LoVo (cell line): Measurements from ENCODE around the gene CNPY1.

Source experiments
- DNase-seq: peaks from one replicate; pipeline ENCODE4 v3.0.0-alpha.2; 2016; ENCODE audit warnings: low spot score

The CNPY1 gene

DNA sequence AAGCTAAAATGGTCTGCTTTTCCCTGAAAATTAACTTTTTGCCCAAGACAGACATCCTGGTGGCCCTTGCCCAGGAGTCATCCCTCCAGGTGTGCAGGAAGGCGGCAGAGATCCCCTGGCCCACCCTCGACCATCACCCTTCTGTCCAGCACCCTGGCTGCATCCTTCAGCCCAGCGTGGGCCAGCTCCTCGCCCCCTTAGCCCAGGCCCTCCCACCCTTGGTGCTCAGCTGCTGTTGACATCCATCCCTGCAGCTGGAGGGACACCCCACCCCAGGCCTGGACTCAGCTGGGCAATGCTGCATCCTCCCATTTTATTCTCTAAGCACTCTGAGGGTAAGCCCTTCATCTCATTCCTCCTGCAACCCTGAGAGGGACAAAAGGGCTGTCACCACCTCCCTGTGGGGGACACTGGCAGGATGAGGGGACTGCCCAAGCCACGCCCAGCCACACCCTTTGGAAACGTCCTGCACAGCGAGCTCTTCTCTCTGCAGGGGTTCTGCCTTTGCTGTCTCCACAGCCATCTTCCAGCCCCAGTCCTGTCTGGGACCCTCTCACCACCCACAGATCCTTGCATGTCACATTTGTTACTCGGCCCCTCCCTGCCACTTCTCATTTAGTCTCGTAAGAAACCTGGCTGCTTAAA, 57.8 kb downstream of the CNPY1 start:
- DNase-seq: no peak

- DNase-seq: no peak
Measured at GRCh38 chr7:155487509-155488482, 58.6 kb downstream of the CNPY1 start.

- DNase-seq: no peak
Measured at GRCh38 chr7:155486783-155487508, 59.4 kb downstream of the CNPY1 start.

GRCh38 chr7:155484483-155485399, 61.6 kb downstream of the CNPY1 start:
- no peak for DNase-seq

DNA sequence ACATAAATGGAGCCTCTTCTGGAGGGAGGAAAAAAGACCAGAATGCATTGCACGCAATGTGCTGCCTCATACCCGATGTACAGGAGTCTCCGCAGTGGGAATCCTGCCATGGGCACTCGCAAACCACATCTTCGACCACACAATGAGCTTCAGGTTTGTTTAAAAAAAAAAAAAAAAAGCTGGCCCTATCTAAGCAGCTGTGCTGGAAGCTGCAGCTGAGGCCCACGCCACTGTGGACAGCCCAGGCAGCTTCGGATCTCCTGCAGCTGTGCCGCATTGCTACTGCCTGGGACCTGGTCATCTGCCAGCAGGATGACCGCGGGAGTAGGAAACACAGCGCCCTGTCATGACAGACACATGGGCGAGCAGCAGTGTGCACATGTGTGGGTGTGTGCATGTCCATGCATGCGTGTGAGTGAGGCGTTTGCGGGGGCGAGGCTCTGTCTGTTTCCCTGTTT, 62.5 kb downstream of the CNPY1 start:
- DNase-seq: no peak

DNA sequence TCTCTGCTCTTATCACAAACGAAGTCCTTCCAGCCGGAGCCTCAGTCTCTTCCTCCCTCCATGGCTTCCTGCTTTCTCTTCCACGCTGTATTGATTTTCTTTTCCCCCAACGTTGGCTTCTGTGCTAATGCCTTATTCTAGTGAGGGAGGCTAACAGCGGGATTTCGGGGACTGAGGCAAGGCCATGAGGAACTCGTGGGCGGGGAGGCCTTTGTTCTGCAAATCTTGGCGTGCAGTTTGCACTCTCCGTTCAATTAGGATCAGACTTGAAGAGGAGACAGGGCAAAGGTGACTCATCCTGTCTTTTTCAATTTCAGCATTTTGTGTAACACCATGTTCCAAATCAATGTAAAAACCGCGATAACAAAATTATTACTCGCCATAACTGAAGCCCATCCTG, 63.1 kb downstream of the CNPY1 start:
- no peak for DNase-seq

GRCh38 chr7:155482511-155483183, 63.7 kb downstream of the CNPY1 start:
- DNase-seq: no peak

GRCh38 chr7:155481764-155482163, 64.6 kb downstream of the CNPY1 start:
- DNase-seq: no peak

- DNase-seq: no peak
Measured at GRCh38 chr7:155477476-155477875, 68.9 kb downstream of the CNPY1 start.

- no peak for DNase-seq
Measured at GRCh38 chr7:155471718-155472117, 74.6 kb downstream of the CNPY1 start.

- DNase-seq: no peak
Measured at GRCh38 chr7:155470686-155471638, 75.4 kb downstream of the CNPY1 start.

GRCh38 chr7:155470186-155470487, 76.2 kb downstream of the CNPY1 start:
- DNase-seq: no peak

DNA sequence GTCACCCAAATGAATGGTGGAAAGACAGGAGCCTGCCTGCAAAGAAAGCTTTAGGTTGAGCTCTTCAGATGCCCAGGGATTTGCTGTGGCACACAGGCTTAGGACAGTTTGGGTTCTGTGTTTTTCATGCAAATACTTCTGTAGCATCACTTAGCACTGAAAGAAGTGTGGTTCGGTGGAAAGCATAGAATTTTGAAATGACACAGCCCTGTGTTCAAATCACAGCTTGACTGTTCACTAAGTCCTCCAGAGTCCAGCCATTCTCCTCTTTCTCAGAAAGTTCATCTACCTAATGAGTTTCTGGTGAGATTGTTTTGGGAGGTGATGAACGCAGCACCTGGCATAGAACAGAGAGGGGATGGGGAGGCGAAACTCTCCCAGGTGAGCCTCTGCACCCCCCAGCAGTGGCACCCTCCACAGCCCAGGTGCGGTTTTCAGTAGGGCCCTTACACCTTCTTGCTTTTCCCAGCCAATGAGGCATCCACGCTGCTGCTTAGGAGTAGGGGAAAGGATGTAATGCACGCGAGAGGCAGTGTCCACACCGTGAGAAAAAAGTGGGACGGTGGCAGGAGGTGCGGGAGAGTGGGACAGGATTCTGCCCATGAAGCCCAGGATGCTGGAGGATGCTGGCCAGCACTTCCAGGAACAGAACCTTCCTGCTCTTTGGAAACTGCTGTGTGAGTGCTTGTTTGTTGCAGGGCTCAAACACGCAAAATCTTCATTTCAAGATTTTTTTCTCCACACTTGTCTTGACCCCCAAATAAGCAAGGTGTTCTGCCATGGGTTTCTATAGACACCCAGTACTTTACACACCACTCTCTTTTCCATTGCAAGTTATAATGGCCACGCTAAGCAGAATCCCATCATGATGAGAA, 76.8 kb downstream of the CNPY1 start:
- no peak for DNase-seq

DNA sequence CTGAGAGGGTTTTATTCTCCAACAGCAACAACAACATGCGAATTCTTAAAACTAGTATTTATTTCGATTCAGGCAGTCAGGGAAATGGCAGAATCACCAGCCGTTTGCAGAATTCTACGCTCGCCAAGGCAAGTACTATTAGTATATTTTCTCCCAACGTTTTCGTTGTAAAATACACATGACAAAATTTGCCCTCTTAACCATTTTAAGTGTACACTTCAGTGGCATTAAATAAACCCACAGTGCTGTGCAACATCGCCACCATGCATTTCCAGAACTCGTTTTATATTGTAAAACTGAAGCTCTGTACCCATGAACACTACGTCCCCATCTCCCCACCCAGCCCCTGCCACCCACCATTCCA, 77.6 kb downstream of the CNPY1 start:
- no peak for DNase-seq

- no peak for DNase-seq
Measured at GRCh38 chr7:155467846-155468784, 78.2 kb downstream of the CNPY1 start.

GRCh38 chr7:155466814-155467733, 79.3 kb downstream of the CNPY1 start:
- DNase-seq: no peak
